Stimulated activated CD4-positive, alpha-beta T cell treated with anti-CD3 and anti-CD28 coated beads, Interleukin-2, amount 100 ng/mL, for 24 hours (primary cell): Measurements from ENCODE around the gene PCTP.

Experiments used
- DNase-seq, 2 donors: peaks; one replicate each; pipeline ENCODE4 v3.0.0-alpha.2; 2020

The PCTP gene

GRCh38 chr17:55806745-55807495, 56.1 kb downstream of the PCTP start:
- DNase-seq = no peak

- DNase-seq = no peak
Measured at GRCh38 chr17:55811536-55811935, 60.7 kb downstream of the PCTP start.

GRCh38 chr17:55812323-55812722, 61.5 kb downstream of the PCTP start:
- DNase-seq = no peak

- no peak for DNase-seq
Measured at GRCh38 chr17:55813944-55814343, 63.1 kb downstream of the PCTP start.

- DNase-seq = no peak
Measured at GRCh38 chr17:55814377-55814776, 63.5 kb downstream of the PCTP start.

- DNase-seq = no peak
Measured at GRCh38 chr17:55816532-55817396, 65.9 kb downstream of the PCTP start.

- DNase-seq = no peak
Measured at GRCh38 chr17:55817397-55817709, 66.5 kb downstream of the PCTP start.

GRCh38 chr17:55818026-55818425, 67.2 kb downstream of the PCTP start:
- no peak for DNase-seq

- DNase-seq = no peak
Measured at GRCh38 chr17:55818451-55819375, 67.9 kb downstream of the PCTP start.

GRCh38 chr17:55820675-55821074, 69.8 kb downstream of the PCTP start:
- DNase-seq = no peak

GRCh38 chr17:55822028-55822427, 71.2 kb downstream of the PCTP start:
- DNase-seq = no peak

GRCh38 chr17:55825213-55825612, 74.4 kb downstream of the PCTP start:
- DNase-seq = no peak
